Nucleus accumbens (tissue), 56 donors: ENCODE data around the gene FGF2.
A peak's percentile ranks its signal among the peaks of the same experiment; 100 is the strongest.
"Not testable (repeated sequence)": the region's sequence is repeated elsewhere in the genome, so short reads cannot be mapped to it uniquely, and the experiment has no call there.

Experiments used
- DNase-seq, 56 donors: peaks; one replicate each; lab custom pipeline; 2025; lab: John Stamatoyannopoulos, UW

FGF2 gene

DNA sequence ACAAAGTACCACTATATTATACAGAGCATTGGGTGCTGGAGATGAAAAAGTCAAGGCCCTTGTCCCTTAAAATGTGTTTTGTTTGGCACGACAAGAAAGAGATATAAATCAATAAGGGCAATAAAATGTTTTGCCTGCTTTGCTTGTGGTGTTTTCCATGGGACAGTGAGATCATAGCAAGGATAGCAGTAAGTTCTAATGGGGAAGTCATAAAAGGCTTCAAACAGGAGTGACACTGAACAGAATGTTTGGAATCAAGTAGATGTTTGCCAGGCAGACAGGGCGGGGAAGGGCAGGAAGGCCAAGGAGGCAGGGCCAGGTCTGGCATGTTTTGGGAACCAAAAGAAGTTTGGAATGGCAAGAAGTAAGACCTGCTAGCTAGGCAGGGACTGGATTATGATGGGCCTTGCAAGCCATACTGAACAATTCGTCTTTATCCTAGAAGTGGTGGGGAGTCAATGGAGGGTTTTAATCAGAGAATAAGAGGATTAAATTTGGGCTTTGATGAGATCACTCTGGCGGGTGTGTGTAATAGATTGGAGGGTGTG, 16.4 kb downstream of the FGF2 start:
- DNase-seq = no peak

DNA sequence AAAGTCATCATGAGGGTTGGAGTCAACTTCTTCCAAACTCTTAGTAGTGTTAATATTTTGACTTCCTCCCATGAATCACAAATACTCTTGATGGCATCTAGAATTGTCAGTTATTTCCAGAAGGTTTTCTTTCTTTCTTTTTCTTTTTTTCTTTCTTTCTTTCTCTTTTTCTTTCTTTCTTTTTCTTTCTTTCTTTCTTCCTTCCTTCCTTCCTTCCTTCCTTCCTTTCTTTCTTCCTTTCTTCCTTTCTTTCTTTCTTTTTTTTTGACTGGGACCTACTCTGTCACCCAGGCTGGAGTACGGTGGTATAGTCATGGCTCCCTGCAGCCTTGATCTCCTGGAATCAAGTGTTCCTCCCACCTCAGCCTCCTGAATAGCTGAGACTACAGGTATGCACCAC, 17.8 kb downstream of the FGF2 start:
- not testable (repeated sequence) for DNase-seq

DNA sequence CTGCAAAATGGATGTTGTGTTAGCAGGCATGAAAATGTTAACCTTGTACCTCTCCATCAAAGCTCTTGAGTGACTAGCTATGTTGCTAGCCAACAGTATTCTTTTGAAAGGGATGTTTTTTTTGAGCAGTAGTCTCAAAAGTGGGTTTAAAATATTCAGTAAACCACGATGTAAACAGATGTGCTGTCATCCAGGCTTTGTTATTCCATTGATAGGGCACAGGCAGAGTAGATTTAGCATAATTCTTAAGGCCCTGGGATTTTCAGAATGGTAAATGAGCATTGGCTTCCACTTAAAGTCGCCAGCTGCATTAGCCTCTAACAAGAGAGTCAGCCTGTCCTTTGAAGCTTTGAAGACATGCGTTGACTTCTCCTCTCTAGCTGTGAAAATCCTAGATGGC, 18.4 kb downstream of the FGF2 start:
- DNase-seq = no peak

DNA sequence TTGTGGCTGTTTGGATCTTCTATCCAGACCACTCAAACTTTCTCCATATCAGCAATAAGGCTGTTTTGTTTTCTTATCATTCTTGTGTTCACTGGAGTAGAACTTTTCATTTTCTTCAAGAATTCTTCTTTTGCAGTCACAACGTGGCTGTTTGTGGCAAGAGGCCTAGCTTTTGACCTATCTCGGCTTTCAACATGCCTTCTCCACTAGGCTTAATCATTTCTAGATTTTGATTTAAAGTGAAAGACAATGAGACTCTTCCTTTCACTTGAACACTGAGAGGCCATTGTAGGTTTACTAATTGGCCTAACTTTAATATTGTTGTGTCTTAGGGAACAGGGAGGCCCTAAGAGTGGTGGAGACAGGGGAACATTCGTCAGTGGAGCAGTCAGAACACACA, 19.1 kb downstream of the FGF2 start:
- no peak for DNase-seq

DNA sequence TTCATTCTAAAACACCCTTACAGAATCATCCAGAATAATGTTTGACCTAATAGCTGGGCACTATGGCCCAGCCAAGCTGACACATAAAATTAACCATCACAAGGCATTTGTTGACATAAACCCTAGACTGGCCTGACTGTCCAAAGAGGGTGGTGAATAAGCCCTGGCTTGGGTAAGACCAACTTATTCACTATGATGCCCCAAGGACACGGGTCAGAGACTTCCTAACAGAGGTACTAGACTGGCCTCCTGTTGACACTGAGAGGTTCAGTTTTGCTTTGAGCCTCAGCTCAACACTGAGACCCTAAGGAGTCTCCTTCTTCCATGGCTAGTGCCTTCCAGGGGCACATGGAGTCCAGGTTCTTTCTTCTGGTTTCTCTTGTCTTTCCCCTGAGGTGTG, 21.3 kb downstream of the FGF2 start:
- DNase-seq = no peak

DNA sequence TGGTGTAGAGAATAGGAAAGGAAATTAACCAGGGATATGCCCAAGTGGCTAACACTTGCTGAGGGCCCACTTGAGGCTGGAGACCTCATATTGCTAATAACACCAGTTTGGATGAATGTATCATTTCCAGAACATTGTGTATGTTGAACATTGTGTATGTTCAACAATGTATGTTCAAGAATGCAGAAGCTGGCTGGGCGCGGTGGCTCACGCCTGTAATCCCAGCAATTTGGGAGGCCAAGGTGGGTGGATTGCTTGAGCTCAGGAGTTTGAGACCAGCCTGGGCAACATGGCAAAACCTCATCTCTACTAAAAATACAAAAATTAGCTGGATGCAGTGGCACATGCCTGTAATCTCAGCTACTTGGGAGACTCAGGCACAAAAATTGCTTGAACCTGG, 23.2 kb downstream of the FGF2 start:
- not testable (repeated sequence) for DNase-seq

DNA sequence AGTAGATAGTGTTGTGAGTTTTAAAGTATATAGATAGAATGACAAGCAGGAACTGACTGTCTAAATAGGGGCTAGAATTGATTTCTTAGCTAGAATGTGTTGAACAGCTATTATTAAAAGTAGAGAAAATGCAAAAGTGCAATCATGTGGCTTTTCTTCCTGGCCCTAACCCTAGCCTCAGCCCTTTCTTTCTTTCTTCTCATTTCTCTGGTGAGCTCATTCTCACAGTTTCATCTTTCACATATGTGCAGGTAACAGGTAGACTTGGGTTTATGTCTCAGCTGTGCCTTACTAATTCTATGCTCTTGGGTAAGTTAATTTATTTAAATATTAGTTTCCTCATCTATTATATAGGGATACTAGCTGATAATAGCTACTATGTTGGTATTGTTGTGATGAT, 24.9 kb downstream of the FGF2 start:
- DNase-seq = no peak

DNA sequence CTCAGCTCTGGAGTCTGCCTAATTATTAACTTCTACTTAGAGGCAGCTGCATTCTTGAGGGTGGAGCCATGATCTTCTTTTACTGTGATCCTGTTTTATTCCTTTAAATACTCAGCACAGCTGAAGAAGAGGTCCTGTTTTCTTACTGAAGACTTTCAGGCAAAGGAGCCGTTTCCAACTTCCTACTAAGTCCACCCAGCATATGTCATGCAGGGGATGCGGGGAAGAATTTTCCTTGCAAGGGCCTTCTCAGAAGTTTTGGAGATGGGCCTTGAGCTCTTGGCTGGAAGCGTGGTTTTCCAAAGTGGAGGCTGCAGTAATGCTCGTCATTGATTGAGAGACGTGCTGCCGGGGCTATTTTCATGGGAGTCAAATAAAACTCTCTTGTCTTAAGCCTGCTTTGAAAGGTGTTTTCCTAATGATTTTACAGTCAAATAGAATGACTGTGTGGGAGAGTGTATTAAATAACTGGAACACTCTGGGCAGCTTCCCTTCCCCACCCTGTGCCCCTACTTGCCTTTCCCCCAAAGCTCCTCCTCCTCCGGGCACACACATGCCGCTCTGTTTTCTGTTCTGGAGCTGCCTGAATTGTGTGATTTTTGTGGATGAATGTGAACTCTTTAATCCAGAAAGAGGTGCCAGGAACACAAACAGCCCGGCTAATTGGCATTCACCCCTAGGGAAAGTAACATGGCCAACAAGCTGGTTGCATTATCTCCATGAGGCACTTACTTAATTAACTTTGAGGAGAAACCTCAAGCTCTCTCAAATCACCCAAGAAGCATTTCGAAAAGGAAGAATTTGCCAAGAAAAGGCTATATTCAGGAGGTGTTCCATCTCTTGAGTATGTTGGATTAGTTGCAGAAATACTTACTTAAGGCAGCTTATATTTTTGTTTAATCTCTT, 28.1 kb downstream of the FGF2 start:
- peak in 55 of 56 donors; percentile 6 to 83 (median 63) for DNase-seq

DNA sequence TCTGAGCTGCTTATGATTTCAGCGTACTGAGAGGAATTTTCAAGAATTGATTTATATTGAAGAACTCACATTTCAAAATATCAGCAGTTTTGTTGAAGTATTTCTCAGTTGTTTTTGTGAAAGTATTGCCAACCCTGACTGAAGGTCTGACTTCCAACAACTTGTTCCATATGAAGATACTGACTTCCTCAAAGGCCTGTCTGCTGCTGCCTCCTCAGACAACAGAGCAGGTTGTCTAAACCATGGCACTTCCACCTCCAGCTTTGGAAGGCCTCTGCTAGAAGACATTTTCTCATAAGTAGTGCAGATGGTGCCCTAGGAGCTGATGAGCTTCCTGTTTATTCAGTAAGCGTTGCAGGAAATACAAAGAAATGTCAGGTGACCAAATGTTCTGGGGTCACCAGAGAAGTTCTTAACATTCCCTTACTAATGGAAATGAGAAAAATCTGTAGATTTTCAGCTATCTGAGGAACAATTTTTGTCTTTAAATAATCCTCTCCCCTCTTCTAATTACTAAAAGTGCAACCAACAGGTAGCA, 28.8 kb downstream of the FGF2 start:
- DNase-seq = peak in 1 of 56 donors; percentile 2

DNA sequence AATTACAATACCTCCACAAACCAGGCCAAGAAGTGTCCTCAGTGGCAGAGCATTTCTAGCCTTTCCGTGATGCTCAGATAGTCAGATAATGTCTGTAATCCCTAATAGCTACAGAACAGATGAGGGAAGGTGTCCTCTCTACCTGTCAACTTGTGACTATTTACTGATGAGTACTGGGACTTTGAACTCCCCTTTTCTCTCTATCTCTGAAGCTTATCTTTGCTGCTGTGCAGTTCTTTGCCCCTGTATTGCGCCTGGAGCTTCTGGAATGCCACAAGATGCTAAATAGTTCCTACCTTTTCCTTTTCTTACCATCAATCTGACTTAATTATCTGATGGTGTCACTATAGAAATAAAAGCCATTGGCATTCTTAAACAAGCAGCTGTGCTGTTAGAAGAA, 30.5 kb downstream of the FGF2 start:
- DNase-seq = no peak

DNA sequence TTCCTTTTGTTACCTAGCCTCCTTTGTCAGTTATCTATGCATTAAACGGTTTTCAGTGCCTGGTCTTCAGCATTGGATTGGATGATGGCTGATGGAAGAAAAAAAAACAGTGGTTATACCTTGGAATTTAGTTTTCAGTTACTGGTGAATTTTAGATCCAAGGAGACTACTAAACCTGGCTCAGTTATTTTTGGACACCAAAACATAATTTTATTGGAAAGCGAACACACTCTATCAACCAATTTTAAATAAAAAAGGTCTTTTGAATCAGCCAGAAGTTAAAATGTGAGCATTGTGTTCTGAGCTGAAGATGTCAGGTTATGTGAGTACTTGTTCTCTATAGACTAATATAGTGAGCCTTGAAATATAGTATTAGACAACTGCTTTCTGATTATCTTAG, 32.1 kb downstream of the FGF2 start:
- DNase-seq = no peak

DNA sequence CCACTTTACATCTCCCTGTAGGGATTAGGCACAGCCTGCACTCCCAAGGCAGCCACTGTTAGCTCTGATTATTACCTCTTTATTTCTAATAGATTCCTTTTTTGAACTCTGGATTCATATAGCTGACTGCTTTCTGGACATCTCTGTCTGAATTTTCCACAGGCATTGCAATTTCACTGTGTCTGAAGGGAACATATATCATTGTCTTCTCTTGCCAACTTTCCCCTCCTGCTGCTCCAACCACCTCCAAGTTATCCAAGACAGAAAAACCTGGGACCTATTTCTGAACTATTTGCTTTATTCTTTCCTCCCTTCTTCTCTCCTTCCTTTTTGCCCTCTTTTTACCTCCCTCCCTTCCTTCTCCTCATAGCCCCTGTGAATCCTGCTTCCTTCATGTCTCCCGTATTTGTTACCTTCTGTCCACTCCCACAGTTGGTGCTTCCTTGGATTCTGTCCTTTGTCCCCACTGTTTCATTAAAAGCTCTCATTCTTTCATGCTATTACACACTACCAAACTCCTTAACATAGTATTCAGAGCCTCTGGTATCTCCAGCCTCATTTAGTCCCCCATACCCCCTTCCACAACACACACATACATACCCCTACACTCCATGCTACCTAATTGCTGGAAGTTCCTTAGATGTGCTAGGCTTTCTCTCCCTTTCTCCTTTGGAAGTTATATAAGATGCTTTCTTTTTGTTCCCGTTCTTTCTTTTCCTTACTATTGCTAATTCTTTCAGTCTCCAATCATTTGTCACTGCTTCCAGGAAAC, 34.7 kb downstream of the FGF2 start:
- DNase-seq = no peak

DNA sequence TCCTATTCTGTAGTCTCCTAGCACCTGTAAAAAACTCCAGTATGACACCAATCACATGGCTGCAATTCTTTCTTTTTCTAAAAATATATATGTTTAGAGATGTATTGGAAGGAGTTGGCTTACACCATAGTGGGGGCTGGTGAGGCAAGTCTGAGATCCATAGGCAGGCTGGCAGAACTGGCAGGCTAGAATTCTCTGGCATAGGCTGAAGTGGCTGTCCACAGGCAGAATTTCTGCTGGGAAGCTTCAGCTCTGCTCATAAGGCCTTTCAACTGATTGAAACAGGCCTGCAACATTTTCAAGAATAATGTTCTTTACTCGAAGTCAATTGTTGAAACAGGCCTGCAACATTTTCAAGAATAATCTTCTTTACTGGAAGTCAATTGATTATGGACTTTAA, 37.0 kb downstream of the FGF2 start:
- DNase-seq = no peak

DNA sequence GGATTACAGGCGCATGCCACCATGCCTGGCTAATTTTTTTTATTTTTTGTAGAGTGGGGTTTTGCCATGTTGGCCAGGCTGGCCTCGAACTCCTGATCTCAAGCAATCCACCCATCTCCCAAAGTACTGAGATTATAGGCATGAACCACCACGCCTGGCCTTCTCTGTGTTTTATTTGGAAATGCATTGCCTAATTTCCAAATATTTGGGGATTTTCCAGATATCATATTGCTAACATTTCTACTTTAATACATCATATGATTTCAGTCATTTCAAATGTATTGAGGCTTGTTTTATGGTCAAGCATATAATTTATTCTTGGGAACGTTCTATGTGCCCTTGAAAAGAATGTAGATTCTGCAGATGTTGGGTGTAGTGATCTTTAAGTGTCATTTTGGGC, 38.8 kb downstream of the FGF2 start:
- DNase-seq = no peak

DNA sequence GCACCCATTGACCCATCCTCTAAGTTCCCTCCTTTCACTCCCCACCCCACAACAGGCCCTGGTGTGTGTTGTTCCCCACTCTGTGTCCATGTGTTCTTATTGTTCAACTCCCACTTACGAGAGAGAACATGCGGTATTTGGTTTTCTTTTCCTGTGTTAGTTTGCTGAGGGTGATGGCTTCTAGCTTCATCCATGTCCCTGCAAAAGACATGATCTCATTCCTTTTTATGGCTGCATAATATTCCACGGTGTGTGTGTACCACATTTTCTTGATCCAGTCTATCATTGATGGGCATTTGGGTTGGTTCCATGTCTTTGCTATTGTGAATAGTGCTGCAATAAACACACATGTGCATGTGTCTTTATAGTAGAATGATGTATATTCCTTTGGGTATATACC, 41.6 kb downstream of the FGF2 start:
- DNase-seq = not testable (repeated sequence)

DNA sequence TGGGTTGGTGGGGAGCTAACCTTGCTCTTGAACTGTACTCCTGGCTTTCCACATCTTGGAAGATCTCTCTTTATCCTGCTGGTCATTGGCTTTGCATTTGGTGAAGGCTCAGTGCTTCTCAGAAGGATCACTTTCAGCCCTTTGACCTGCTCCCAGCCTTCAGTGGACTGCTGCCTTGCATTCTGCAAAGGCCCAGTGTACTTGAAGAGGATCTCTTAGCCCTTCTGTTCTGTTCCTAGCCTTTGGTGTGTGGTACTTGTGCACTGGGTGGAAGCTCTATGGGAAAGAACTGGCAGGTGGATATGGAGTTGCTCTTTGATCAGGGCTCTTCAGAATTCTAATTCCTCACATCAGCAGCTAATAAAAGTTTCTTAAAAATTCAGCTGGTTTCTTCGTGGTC, 46.5 kb downstream of the FGF2 start:
- no peak for DNase-seq

DNA sequence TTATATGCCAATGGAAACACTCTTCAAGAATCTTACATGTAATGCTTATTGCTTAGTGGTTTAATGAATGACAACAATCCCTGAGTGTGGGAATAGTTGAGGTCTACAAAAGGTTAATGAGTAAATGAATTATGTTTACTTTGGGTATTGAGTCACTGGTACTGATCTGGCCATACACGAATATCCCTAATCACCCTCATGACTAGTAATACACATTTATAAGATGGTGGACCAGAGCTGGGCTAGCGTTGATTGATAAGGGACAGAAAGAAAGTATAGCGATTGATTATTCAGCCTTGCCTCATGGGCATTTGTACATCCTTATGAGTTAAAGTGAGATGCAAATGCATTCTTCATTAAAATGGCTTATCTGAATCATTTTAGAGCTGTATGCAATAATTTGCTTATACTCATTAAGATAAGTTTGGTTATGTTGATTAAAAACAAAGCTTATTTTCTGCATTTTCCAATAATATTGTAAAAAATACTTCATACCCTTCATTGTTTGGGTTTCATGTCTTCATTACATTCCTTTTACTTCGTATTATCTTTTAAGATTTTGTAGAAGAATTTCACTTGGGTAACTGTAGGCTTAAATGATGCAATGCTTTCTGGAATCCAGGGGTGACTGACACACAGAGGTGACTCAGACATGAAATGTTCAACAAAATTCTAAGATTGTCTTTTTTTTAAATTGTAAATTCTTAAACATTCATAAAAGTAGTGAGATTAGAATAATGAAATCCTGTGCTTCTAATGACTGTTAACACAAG, 47.4 kb downstream of the FGF2 start:
- DNase-seq = peak in 1 of 56 donors; percentile 9

DNA sequence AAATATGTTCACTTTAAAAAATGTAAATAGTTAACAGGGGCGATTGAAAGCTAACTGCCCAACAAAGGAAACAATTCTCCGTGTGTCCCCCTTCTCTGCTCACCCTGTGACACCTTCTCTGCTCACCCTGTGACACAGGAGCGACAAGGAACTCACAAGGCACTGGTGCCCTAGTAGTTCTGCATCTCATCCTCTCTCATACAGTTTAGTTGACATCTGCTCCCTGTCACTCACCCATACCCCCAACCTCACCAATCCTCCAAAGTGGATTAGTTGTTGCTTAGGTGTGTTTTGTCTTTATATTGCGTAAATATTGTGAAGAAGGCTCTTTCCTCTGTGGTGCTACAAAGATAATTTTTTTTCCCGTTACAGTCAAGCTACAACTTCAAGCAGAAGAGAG, 49.3 kb downstream of the FGF2 start:
- DNase-seq = no peak

DNA sequence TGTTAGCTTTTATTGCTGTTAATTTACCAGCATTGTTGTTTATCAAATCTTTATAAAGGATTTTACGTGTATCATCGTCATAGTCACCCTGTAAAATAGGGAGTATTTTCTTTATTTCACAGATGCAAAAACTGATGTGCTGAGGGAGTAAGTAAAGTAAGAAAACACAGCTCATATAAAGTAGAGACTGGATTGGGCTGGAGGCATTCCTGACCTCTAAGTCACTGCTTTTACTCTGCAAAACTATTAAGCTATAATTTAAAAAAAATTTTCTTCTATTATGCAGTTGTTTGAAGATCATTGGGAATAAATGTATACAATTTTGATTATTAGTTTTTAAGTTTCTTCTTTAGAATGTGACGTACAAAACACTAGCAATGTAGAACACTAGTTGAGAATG, 49.8 kb downstream of the FGF2 start:
- DNase-seq = no peak

DNA sequence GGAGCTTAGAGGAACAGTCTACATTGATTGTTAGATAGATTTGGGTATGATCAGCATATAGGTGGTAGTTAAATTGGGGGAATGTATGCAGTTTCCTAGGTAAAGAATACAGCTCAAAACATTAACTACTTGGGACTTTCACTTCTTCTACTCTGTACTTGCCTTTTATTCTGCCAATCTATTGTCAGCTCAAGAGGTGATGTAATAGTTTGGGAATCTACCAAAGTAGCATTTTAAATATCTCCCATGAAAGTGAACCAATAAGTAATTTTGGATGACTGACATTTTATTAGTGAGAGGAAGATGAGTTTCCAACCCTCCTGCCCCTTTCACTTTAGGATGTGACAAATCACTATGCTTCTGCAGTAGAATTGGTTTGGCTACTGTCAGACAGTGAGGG, 52.4 kb downstream of the FGF2 start:
- DNase-seq = no peak
